ENCODE measurements around the gene EEF1A1.
"Not testable (repeated sequence)": the region's sequence is repeated elsewhere in the genome, so short reads cannot be mapped to it uniquely, and the experiment has no call there.

The EEF1A1 gene

GRCh38 chr6:73547036-73547435 lies 26.2 kb upstream of the EEF1A1 start:
- H3K4me3 ChIP-seq (ENCODE audit: low read length), result no peak overlapping the region
- TF ChIP-seq CTCF (IDR thresholded peaks at IDR 0.05; ENCODE audit: insufficient read depth, low read depth, low read length, missing control alignments), result no peak
- no peak for DNase-seq (ENCODE audit: low read depth)

- no peak overlapping the region for H3K4me3 ChIP-seq (ENCODE audit: low read length)
- no peak for DNase-seq (ENCODE audit: low read depth)
- no peak for TF ChIP-seq CTCF (IDR thresholded peaks at IDR 0.05; ENCODE audit: insufficient read depth, low read depth, low read length, missing control alignments)
These were observed 22.1 kb upstream of the EEF1A1 start for GRCh38 chr6:73542891-73543290.

- DNase-seq (ENCODE audit: low read depth); H3K4me3 ChIP-seq (ENCODE audit: low read length): not testable (repeated sequence)
These were observed 21.6 kb upstream of the EEF1A1 start for GRCh38 chr6:73542481-73542880.

GRCh38 chr6:73538116-73538779 lies 17.4 kb upstream of the EEF1A1 start:
- no peak for TF ChIP-seq CTCF (IDR thresholded peaks at IDR 0.05; ENCODE audit: insufficient read depth, low read depth, low read length, missing control alignments)

GRCh38 chr6:73537677-73538076 lies 16.8 kb upstream of the EEF1A1 start:
- H3K4me3 ChIP-seq (ENCODE audit: low read length), result no peak overlapping the region
- DNase-seq (ENCODE audit: low read depth), result no peak
- TF ChIP-seq CTCF (IDR thresholded peaks at IDR 0.05; ENCODE audit: insufficient read depth, low read depth, low read length, missing control alignments), result no peak

More at GRCh38 chr6:73538116-73538779, 17.4 kb upstream of the EEF1A1 start:
- H3K4me3 ChIP-seq (ENCODE audit: low read length), result no peak overlapping the region
- DNase-seq (ENCODE audit: low read depth), result no peak

- TF ChIP-seq CTCF (IDR thresholded peaks at IDR 0.05; ENCODE audit: insufficient read depth, low read depth, low read length, missing control alignments), result no peak
- H3K4me3 ChIP-seq (ENCODE audit: low read length), result no peak overlapping the region
- no peak for DNase-seq (ENCODE audit: low read depth)
These were observed 13.8 kb upstream of the EEF1A1 start for GRCh38 chr6:73534628-73535027.

GRCh38 chr6:73532293-73532692 lies 11.5 kb upstream of the EEF1A1 start:
- no peak for TF ChIP-seq CTCF (IDR thresholded peaks at IDR 0.05; ENCODE audit: insufficient read depth, low read depth, low read length, missing control alignments)
- no peak overlapping the region for H3K4me3 ChIP-seq (ENCODE audit: low read length)
- DNase-seq (ENCODE audit: low read depth), result no peak

All from epithelial cell of esophagus (primary cell).